Subcutaneous adipose tissue (tissue), 4 donors: ENCODE data around the gene ZDHHC4. TPM values are rescaled to one million over a fixed set of nuclear protein-coding genes. Genes with fewer than 3 reads are reported as not detected.

ENCODE experiments used
- CTCF ChIP-seq: fragments of 450-650 bp; IDR thresholded peaks from one replicate; pipeline ENCODE4 v1.5.1; 2016; ENCODE audit warnings: low read depth, mild to moderate bottlenecking, control low read depth, antibody characterized with exemption, moderate library complexity
- total RNA-seq, 4 donors: library from RNA; depleted of rRNA; stranded (reverse); fragments of >200 nt; gene quantifications; one replicate each; pipeline ENCODE4 v1.1.0, GENCODE V29; 2016

The ZDHHC4 gene
- total RNA-seq, 4 donors from 2014 or later, result 39.8 to 62.2 (median 44.2) TPM

GRCh38 chr7:6621195-6622133 is 44.2 kb downstream of the ZDHHC4 start:
- no peak for TF ChIP-seq CTCF

- no peak for TF ChIP-seq CTCF
Observed at GRCh38 chr7:6622134-6622710, 45.0 kb downstream of the ZDHHC4 start.

GRCh38 chr7:6623589-6624245 is 46.5 kb downstream of the ZDHHC4 start:
- TF ChIP-seq CTCF, result no peak

GRCh38 chr7:6624246-6624611 is 47.0 kb downstream of the ZDHHC4 start:
- no peak for TF ChIP-seq CTCF

- no peak for TF ChIP-seq CTCF
Observed at GRCh38 chr7:6628045-6628444, 50.8 kb downstream of the ZDHHC4 start.

GRCh38 chr7:6630007-6630849 is 53.0 kb downstream of the ZDHHC4 start:
- no peak for TF ChIP-seq CTCF
